ENCODE results near the gene SRRM2. TPM values are rescaled to one million over a fixed set of nuclear protein-coding genes. Genes with fewer than 3 reads are reported as not detected.
"Not testable (repeated sequence)": the region's sequence is repeated elsewhere in the genome, so short reads cannot be mapped to it uniquely, and the experiment has no call there.

The SRRM2 gene
- total RNA-seq, 1 donor from 2014 or later = 409 TPM

- Histone ChIP-seq H3K9ac (ENCODE audit: low read length) (peak overlapping the region; percentile 80), H3K36me3 (ENCODE audit: insufficient read depth, low read length) (no peaks in the 10 kb centered on the region), H3K4me1 (ENCODE audit: insufficient read depth, low read length) (peaks cover 3% of the 10 kb centered on the region), H4K20me1 (ENCODE audit: insufficient read depth, low read length) (peaks cover 4% of the 10 kb centered on the region), H3K27ac (ENCODE audit: low read depth, low read length) (no peak overlapping the region), H2AFZ (ENCODE audit: low read depth, low read length) (peak overlapping the region; percentile 63), H3K4me2 (ENCODE audit: low read length) (peak overlapping the region; percentile 88), H3K27me3 (ENCODE audit: insufficient read depth, low read length) (no peaks in the 10 kb centered on the region), H3K9me3 (ENCODE audit: insufficient read depth, low read depth, low read length) (no peaks in the 10 kb centered on the region), H3K4me3 (ENCODE audit: insufficient read depth, low read depth, low read length) (peak overlapping the region; percentile 58), H3K79me2 (ENCODE audit: insufficient read depth, low read length) (no peaks in the 10 kb centered on the region)
- peak overlapping the region; percentile 84 for H3K4me3 Mint-ChIP-seq (ENCODE audit: unreplicated experiment)
- H3K9me3 Mint-ChIP-seq (ENCODE audit: unreplicated experiment) = no peaks in the 10 kb centered on the region
- H3K27ac Mint-ChIP-seq (ENCODE audit: unreplicated experiment) = peak overlapping the region; percentile 66
- H3K36me3 Mint-ChIP-seq (ENCODE audit: low read depth, unreplicated experiment) = no peaks in the 10 kb centered on the region
- H3K4me1 Mint-ChIP-seq (ENCODE audit: low read depth, unreplicated experiment) = no peaks in the 10 kb centered on the region
- DNase-seq (ENCODE audit: low read depth) = peak; percentile 51
- no peak for FAIRE-seq
- H3K27me3 Mint-ChIP-seq (ENCODE audit: low read depth, unreplicated experiment) = peaks cover 10% of the 10 kb centered on the region
- TF ChIP-seq EZH2 (IDR thresholded peaks at IDR 0.05; ENCODE audit: insufficient read depth, low read length) = no peak
- TF ChIP-seq, protein P1, sequence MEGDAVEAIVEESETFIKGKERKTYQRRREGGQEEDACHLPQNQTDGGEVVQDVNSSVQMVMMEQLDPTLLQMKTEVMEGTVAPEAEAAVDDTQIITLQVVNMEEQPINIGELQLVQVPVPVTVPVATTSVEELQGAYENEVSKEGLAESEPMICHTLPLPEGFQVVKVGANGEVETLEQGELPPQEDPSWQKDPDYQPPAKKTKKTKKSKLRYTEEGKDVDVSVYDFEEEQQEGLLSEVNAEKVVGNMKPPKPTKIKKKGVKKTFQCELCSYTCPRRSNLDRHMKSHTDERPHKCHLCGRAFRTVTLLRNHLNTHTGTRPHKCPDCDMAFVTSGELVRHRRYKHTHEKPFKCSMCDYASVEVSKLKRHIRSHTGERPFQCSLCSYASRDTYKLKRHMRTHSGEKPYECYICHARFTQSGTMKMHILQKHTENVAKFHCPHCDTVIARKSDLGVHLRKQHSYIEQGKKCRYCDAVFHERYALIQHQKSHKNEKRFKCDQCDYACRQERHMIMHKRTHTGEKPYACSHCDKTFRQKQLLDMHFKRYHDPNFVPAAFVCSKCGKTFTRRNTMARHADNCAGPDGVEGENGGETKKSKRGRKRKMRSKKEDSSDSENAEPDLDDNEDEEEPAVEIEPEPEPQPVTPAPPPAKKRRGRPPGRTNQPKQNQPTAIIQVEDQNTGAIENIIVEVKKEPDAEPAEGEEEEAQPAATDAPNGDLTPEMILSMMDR (IDR thresholded peaks at IDR 0.05; ENCODE audit: insufficient read depth, low read depth, low read length) = no peak
Observed at GRCh38 chr16:2720719-2721633, 31.5 kb upstream of the SRRM2 start.

DNA sequence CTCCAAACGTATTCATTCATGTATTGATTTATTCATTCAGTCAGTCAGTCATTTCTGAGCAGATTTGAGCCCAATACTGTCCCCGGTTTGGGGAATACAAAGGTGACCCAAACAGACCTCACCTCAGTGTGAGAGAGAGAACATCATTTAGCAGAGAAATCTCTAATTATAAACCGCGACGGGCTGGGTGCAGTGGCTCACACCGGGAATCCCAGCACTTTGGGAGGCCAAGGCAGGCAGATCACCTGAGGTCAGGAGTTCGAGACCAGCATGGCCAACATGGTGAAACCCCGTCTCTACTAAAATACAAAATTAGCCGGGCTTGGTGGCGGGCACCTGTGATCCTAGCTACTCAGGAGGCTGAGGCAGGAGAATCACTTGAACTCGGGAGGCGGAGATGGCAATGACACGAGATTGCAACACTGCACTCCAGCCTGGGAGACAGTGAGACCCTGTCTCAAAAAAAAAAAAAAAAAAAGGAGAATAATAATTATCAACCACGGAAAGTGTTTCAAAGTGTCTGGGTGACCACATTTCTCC is 30.7 kb upstream of the SRRM2 start:
- Mint-ChIP-seq H3K4me3 (ENCODE audit: unreplicated experiment) (peak overlapping the region; percentile 66), H3K27ac (ENCODE audit: unreplicated experiment) (peak overlapping the region; percentile 12)
- H3K4me1 Mint-ChIP-seq (ENCODE audit: low read depth, unreplicated experiment); H3K27ac ChIP-seq (ENCODE audit: low read depth, low read length); H3K36me3 ChIP-seq (ENCODE audit: insufficient read depth, low read length); H3K9me3 Mint-ChIP-seq (ENCODE audit: unreplicated experiment); DNase-seq (ENCODE audit: low read depth); H3K27me3 Mint-ChIP-seq (ENCODE audit: low read depth, unreplicated experiment); H3K79me2 ChIP-seq (ENCODE audit: insufficient read depth, low read length); H4K20me1 ChIP-seq (ENCODE audit: insufficient read depth, low read length); FAIRE-seq; H3K9me3 ChIP-seq (ENCODE audit: insufficient read depth, low read depth, low read length); H3K4me1 ChIP-seq (ENCODE audit: insufficient read depth, low read length); H3K27me3 ChIP-seq (ENCODE audit: insufficient read depth, low read length); H3K36me3 Mint-ChIP-seq (ENCODE audit: low read depth, unreplicated experiment): not testable (repeated sequence)
- Histone ChIP-seq H3K4me2 (ENCODE audit: low read length) (peak overlapping the region; percentile 88), H3K9ac (ENCODE audit: low read length) (peak overlapping the region; percentile 53), H2AFZ (ENCODE audit: low read depth, low read length) (peak overlapping the region; percentile 12), H3K4me3 (ENCODE audit: insufficient read depth, low read depth, low read length) (peak overlapping the region; percentile 22)

DNA sequence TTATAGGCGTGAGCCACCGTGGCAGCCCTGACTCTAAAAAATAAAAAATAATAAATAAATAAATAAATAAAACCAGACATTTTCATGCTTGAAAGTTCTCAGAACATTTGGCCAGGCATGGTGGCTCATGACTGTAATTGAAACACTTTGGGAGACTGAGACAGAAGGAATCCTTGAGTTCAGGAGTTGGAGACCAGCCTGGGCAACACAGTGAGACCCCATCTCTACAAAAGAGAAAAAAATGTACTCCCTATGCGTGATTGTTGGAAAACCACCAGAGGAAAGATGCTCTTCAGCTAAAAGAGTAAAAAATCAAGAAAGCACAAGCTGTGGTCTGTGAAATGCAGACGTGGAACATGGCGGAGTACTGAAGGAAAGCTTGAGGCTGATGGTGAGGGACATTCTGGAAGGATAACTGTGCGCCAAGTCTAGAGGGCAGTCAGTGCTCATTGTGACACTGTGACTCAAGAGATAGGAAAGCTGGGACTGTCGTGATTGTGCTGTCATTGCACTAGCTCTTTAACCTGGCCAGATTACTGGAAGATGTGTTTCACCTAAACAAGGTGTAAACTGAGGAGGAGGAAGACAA is 28.3 kb upstream of the SRRM2 start:
- TF ChIP-seq EZH2 (IDR thresholded peaks at IDR 0.05; ENCODE audit: insufficient read depth, low read length) = no peak
- TF ChIP-seq, protein P1 (IDR thresholded peaks at IDR 0.05; ENCODE audit: insufficient read depth, low read depth, low read length) = no peak
- H4K20me1 ChIP-seq (ENCODE audit: insufficient read depth, low read length) = no peaks in the 10 kb centered on the region
- H3K4me3 Mint-ChIP-seq (ENCODE audit: unreplicated experiment) = no peak overlapping the region
- H3K4me2 ChIP-seq (ENCODE audit: low read length) = no peak overlapping the region
- H2AFZ ChIP-seq (ENCODE audit: low read depth, low read length) = no peak overlapping the region
- H3K36me3 ChIP-seq (ENCODE audit: insufficient read depth, low read length) = no peaks in the 10 kb centered on the region
- no peaks in the 10 kb centered on the region for H3K4me1 Mint-ChIP-seq (ENCODE audit: low read depth, unreplicated experiment)
- H3K36me3 Mint-ChIP-seq (ENCODE audit: low read depth, unreplicated experiment) = no peaks in the 10 kb centered on the region
- no peak for FAIRE-seq
- no peaks in the 10 kb centered on the region for H3K9me3 Mint-ChIP-seq (ENCODE audit: unreplicated experiment)
- no peak overlapping the region for H3K9ac ChIP-seq (ENCODE audit: low read length)
- no peak overlapping the region for H3K4me3 ChIP-seq (ENCODE audit: insufficient read depth, low read depth, low read length)
- H3K27me3 Mint-ChIP-seq (ENCODE audit: low read depth, unreplicated experiment) = peaks cover 10% of the 10 kb centered on the region
- no peaks in the 10 kb centered on the region for H3K27me3 ChIP-seq (ENCODE audit: insufficient read depth, low read length)
- H3K4me1 ChIP-seq (ENCODE audit: insufficient read depth, low read length) = peaks cover 3% of the 10 kb centered on the region
- no peak overlapping the region for H3K27ac Mint-ChIP-seq (ENCODE audit: unreplicated experiment)
- H3K9me3 ChIP-seq (ENCODE audit: insufficient read depth, low read depth, low read length) = no peaks in the 10 kb centered on the region
- no peak overlapping the region for H3K27ac ChIP-seq (ENCODE audit: low read depth, low read length)
- DNase-seq (ENCODE audit: low read depth) = no peak
- no peaks in the 10 kb centered on the region for H3K79me2 ChIP-seq (ENCODE audit: insufficient read depth, low read length)
